Measurements from ENCODE around the gene FUT9.
A peak's percentile ranks its signal among the peaks of the same experiment; 100 is the strongest.

Gene FUT9

GRCh38 chr6:96073555-96073954 is 57.8 kb downstream of the FUT9 start:
- no peak for DNase-seq (ENCODE audit: low read depth)

DNA sequence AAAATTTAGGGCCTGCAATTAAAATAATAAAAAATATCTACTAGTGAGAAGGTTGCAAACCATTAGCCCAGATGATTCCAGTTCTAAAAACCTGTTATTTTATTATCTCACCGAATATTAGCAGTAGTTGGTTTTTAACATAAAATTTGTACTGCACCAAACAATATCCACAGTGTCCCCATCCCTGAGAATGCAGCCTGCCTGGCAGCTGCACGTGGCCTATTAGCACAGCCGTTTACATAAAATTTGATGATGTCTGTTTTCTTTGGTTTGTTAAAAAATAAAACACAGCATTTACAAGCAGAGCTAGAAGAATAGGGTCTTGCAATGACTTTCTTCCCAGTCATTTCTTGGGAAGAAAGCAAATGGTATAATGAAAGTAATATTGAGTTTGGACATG is 58.2 kb downstream of the FUT9 start:
- no peak for DNase-seq (ENCODE audit: low read depth)

- DNase-seq (ENCODE audit: low read depth), result no peak
These were observed 60.1 kb downstream of the FUT9 start for GRCh38 chr6:96075826-96076225.

- DNase-seq (ENCODE audit: low read depth), result no peak
These were observed 71.0 kb downstream of the FUT9 start for GRCh38 chr6:96086745-96087144.

DNA sequence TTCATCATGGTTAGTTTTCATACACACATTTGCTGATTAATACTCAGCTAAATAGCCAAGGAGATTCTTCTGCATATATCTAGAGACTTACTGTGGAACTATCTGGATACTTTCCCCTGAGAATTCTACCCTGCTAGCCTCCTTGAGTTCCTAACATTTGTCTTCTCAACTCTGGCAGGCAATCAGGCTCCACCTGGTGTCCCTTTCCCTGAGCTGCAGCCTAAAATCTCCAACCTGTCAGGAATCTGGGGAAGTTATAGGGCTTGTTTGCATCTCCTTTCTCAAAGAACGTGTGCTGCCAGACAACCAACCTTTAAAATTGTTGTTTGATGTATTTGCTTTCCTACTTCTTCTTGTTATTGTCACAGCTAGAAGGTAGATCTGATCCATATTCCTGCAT is 73.4 kb downstream of the FUT9 start:
- DNase-seq (ENCODE audit: low read depth), result no peak

- no peak for DNase-seq (ENCODE audit: low read depth)
These were observed 78.3 kb downstream of the FUT9 start for GRCh38 chr6:96094077-96094476.

- DNase-seq (ENCODE audit: low read depth), result no peak
These were observed 83.3 kb downstream of the FUT9 start for GRCh38 chr6:96099069-96099468.

DNA sequence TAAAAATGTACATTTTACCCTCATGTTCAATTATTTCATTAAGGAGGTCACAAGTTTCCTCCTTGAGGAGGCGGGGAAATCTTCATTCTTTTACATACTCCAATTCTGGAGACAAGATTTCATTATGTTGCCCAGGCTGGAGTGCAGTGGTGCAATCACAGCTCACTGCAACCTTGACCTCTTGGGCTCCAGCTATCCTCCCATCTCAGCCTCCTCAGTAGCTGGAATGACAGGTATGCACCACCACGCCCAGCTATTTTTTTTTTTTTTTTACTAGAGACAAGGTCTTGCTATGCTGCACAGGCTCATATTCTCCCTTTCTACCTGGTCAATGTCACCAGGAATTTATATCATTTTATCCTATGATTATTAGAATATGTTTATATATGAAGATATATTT is 85.8 kb downstream of the FUT9 start:
- DNase-seq (ENCODE audit: low read depth), result no peak

DNA sequence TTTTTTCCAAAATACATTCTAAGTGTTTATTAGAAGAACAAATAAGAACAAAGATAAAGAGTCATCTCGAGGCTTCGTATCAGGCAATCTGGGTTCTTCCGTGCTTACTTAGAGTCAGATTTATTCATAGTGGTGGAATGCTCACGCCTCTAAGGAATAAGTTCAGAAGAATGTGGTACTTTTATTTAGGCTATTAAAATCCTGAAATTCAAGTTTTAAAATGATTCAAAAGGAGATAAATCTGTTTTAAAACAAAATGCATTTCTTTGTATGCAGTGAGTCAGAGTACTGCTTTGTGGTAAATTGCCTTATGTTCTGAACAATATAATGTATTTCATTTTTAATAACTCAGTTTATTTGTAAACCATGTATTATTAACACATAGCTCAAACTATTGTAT is 89.1 kb downstream of the FUT9 start:
- DNase-seq (ENCODE audit: low read depth), result no peak

DNA sequence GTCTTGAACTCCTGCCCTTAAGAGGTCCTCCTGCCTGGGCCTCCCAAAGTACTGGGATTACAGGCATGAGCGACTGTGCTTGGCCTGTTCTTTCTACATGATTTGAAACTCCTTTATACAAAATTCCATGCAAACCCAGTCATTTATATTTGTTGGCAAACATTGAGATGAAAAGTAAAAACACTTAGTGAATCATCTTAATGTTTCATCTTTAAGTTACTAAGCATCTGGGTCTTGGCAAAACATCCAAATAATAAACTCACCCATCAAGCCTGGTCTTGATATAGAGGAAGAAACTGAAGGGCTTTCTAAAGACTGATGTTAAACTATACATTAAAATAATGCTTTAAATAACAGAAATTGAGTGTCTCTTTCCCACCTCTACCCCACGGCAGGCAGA is 95.1 kb downstream of the FUT9 start:
- DNase-seq (ENCODE audit: low read depth), result peak; percentile 13

GRCh38 chr6:96116674-96117073 is 100.9 kb downstream of the FUT9 start:
- DNase-seq (ENCODE audit: low read depth), result peak; percentile 3

DNA sequence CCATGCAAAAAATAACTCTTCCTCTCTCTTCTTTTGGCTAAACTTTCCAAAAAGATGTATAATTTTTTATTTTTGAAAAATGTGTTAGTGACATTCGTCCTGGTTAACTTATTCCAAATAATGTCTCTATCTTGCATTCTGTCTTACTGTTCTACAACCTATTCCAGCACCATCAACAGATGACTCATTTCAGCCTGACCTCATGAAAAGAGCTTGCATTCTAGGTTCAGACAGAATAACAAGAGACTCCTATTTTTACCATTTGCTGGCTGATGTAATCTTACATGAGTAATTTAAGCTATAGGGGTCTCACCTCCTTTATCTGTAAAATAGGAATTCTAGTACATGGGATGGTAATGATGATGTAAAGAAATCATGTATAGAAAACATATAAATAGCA is 109.0 kb downstream of the FUT9 start:
- no peak for DNase-seq (ENCODE audit: low read depth)

DNA sequence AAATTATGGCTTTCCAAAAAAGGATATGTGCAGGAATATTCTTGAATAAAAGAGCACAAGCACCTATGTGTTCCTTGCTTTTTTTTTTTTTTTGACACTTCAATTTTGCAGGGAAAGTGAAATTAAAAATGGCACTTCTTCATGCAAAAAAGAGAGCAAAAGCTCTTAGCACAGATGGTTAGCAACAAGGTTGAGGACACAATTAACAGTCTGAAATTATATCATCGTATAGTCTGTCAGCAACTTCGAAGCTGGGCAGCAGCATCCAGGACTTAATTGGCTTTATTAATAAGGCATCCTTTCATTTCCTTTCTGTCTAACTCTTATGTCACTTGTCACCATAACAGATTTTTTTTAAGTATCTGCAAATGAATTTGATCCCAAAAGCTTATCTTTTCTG is 122.6 kb downstream of the FUT9 start:
- no peak for DNase-seq (ENCODE audit: low read depth)

- DNase-seq (ENCODE audit: low read depth), result no peak
These were observed 126.4 kb downstream of the FUT9 start for GRCh38 chr6:96142142-96142541.

- DNase-seq (ENCODE audit: low read depth), result no peak
These were observed 134.7 kb downstream of the FUT9 start for GRCh38 chr6:96150431-96150830.

- no peak for DNase-seq (ENCODE audit: low read depth)
These were observed 135.9 kb downstream of the FUT9 start for GRCh38 chr6:96151707-96152106.

- DNase-seq (ENCODE audit: low read depth), result no peak
These were observed 136.4 kb downstream of the FUT9 start for GRCh38 chr6:96152114-96152708.

DNA sequence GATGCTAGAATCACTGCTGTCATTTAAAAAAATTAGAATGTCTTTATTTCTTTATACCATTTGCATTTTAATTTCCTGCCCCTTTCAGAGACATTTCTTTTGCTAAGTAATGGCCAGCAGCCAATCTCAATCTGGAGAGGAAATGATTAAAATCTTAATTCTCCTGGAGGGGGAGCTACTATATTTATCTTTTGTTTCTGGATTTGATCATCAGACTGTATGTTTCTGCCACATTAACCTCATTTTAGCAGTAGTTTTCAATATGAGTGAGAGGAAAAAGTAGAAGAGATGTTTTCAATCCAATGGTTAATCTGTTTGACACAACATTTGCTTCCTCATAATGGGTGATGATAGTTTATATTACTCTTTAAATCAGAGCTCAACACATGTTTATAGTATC is 138.0 kb downstream of the FUT9 start:
- DNase-seq (ENCODE audit: low read depth), result no peak

- DNase-seq (ENCODE audit: low read depth), result no peak
These were observed 140.7 kb downstream of the FUT9 start for GRCh38 chr6:96156425-96156824.

DNA sequence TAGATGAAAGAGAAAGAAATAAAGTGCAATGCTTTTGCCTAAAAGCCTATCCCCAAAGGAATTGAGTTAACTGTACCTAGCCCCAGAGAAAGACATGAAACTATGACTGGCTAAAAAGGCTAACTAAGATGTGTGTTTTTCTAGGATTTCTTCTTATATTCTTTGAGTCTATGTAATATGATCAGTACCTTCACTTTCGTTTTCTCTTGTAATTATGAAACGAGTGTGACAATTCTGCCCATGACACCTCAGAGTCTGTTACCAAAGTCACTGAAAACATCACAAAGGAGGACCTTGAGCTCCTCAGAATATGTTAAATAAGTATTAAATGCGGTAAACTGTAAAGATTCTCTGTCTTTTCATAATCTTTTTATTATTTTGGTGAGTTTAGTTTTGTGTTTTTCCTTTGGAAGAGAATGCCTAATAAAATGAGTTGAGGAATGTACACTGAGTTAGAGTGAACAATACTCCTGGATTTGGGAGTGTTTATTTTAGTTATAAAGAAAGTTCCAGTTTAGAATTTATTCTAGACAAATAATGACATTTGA is 141.3 kb downstream of the FUT9 start:
- DNase-seq (ENCODE audit: low read depth), result no peak

DNA sequence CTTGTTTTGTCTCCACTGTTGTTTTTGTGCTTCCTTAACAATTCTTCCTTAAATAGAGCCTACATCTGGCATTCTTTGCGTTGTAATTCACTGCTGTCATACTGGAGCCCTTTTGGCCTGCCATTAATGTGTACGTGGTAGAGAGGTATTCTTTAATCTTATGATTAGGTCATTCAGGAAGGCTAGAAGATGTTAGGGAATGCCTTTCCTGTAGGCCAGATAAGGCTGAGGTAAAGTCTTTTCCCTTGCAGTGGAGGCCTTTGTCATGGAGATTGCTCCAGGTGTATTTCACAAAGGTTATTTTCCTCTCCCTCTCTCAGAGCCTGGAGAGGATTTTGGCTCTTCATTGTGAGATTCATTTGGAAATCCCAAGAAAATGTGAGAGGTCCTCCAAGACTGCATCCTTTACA is 146.9 kb downstream of the FUT9 start:
- no peak for DNase-seq (ENCODE audit: low read depth)

DNA sequence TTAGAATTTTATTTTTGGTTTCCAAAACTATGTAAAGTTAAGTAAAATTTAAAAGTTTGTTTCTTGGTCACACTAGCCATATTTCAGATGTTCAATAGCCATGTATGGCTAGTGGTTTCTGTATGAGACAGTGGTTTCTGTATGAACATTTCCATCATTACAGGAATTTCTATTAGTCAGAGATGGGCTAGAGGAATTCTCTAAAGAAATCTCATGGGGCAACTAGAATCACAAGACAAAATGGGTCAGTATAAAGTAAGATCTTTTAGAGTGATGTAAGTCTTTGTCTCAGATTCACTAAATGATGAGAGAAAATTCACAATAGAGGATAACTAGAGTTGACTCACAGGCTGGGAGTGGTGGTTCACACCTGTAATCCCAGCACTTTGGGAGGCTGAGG is 149.0 kb downstream of the FUT9 start:
- DNase-seq (ENCODE audit: low read depth), result no peak

- DNase-seq (ENCODE audit: low read depth), result no peak
These were observed 155.3 kb downstream of the FUT9 start for GRCh38 chr6:96171112-96171511.

DNA sequence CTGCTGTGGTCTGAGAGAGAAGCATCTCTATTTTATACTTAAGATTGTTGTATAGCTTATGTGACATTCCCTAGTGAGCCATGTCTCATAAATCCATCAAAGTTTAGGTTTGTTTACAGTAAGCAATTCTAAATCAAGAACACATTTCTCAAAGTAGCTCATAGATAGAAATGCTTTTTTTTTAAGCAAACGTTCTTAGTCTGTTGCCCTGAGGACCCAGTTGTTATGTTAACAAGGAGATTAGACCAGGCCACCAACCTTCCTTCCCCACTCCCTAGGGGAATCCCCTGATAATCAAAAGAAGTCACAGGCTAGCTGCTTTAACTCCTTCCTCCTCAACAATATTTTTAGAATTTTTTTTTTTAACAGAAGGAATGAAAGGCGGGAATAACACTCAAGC is 169.0 kb downstream of the FUT9 start:
- no peak for DNase-seq (ENCODE audit: low read depth)

DNA sequence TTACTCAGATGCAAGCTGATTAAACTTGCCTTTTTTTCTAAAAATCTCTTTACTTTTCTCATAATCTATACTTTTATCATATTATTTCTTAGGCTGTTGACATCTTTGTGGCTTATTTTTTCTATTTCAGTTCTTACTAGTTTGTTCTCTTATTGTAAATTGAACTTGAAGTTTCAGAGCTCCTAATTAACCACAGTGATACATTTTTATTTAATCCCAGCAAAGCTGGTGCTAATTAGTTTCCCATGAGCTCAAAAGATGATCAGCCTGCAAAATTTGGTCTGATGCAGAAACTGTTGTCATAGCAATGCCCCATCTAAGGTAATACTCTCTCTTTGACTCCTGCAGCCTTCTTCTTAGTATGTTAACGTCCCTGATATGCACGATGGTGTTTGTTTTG is 170.3 kb downstream of the FUT9 start:
- no peak for DNase-seq (ENCODE audit: low read depth)
